Fibroblast of lung (primary cell): ENCODE data around the gene FRS3. TPM values are rescaled to one million over a fixed set of nuclear protein-coding genes. Genes with fewer than 3 reads are reported as not detected.
A peak's percentile ranks its signal among the peaks of the same experiment; 100 is the strongest.

Source experiments
- DNase-seq, 2 donors: peaks; one replicate each; pipeline versions ENCODE4 v3.0.0 to v3.0.0-alpha.2; 2010; ENCODE audit warnings: low read depth in 2 of 2
- H2AFZ ChIP-seq: 2 replicates; pipeline ENCODE4 v1.5.1; 2012; ENCODE audit warnings: low read length, control low read depth, inconsistent platforms
- H3K27ac ChIP-seq: 2 replicates; pipeline ENCODE4 v1.5.1; 2011; ENCODE audit warnings: low read length, control low read depth; ENCODE audit not compliant: insufficient read depth
- H3K27me3 ChIP-seq: 2 replicates; pipeline ENCODE4 v1.5.1; 2011; ENCODE audit warnings: mild to moderate bottlenecking, low read length; ENCODE audit not compliant: control insufficient read depth, insufficient read depth
- H3K36me3 ChIP-seq: 2 replicates; pipeline ENCODE4 v1.5.1; 2011; ENCODE audit warnings: low read length; ENCODE audit not compliant: control insufficient read depth, insufficient read depth
- H3K4me1 ChIP-seq: 2 replicates; pipeline ENCODE4 v1.5.1; 2011; ENCODE audit warnings: low read length; ENCODE audit not compliant: control insufficient read depth, insufficient read depth; ENCODE audit errors: extremely low read depth
- H3K4me2 ChIP-seq: 2 replicates; pipeline ENCODE4 v1.5.1; 2011; ENCODE audit warnings: low read length, control low read depth; ENCODE audit not compliant: insufficient read depth; ENCODE audit errors: extremely low read depth
- H3K4me3 ChIP-seq, 4 experiments: fragments of 200-600 bp in 1 of 4; sonication (generic) in 1 of 4; replicated peaks in 1 of 4; 2 replicates each; pipeline ENCODE4 v1.5.1; 2011 to 2016; ENCODE audit warnings: low read length in 4 of 4, low read depth in 3 of 4, mild to moderate bottlenecking in 3 of 4, control low read depth in 2 of 4, inconsistent platforms in 1 of 4, mixed read lengths in 1 of 4; ENCODE audit not compliant: insufficient read depth in 1 of 4; ENCODE audit errors: control extremely low read depth in 1 of 4
- H3K79me2 ChIP-seq: 2 replicates; pipeline ENCODE4 v1.5.1; 2012; ENCODE audit warnings: mild to moderate bottlenecking, low read length, inconsistent platforms; ENCODE audit not compliant: control insufficient read depth, insufficient read depth
- H3K9ac ChIP-seq: 2 replicates; pipeline ENCODE4 v1.5.1; 2011; ENCODE audit warnings: mild to moderate bottlenecking, low read length, control low read depth; ENCODE audit not compliant: insufficient read depth
- H3K9me3 ChIP-seq: 2 replicates; pipeline ENCODE4 v1.5.1; 2012; ENCODE audit warnings: low read depth, low read length; ENCODE audit not compliant: control insufficient read depth, insufficient read depth
- H4K20me1 ChIP-seq: 2 replicates; pipeline ENCODE4 v1.5.1; 2011; ENCODE audit warnings: low read length; ENCODE audit not compliant: control insufficient read depth, insufficient read depth; ENCODE audit errors: extremely low read depth
- EZH2 ChIP-seq: IDR thresholded peaks from 2 replicates; pipeline ENCODE4 v1.5.1; 2012; ENCODE audit warnings: low read length, control low read depth, mild to moderate bottlenecking; ENCODE audit errors: missing control alignments
- polyA plus RNA-seq, 2 donors: library from polyadenylated mRNA; depleted of rRNA in 1 of 2; stranded (reverse) in 1 of 2; unstranded in 1 of 2; fragments of >200 nt; gene quantifications; 2 replicates each; pipeline ENCODE4 v1.2.1, GENCODE V29; 2011 to 2012; ENCODE audit warnings: missing spikeins in 1 of 2
- total RNA-seq: library from RNA; depleted of rRNA; stranded (reverse); fragments of >200 nt; gene quantifications from 2 replicates; pipeline ENCODE4 v1.2.1, GENCODE V29; 2014
- TF ChIP-seq, protein P1 (sequence below), 2 donors: IDR thresholded peaks in 1 of 2; conservative IDR thresholded peaks in 1 of 2; 1 replicate in 1 of 2; 2 replicates in 1 of 2; pipeline ENCODE4 v1.5.1; 2011 to 2012; ENCODE audit warnings: low read length in 2 of 2, control low read depth in 1 of 2, inconsistent platforms in 1 of 2, low read depth in 1 of 2, mild to moderate bottlenecking in 1 of 2

The FRS3 gene
- total and polyA plus RNA-seq, 2 donors (not counting 1 experiment from before 2014, with no cell fraction given), result 1.8 to 2.4 TPM

GRCh38 chr6:41783106-41783780 lies 3.5 kb upstream of the FRS3 start:
- Histone ChIP-seq H3K27me3 (no peaks in the 10 kb centered on the region), H3K4me1 (peaks cover 7% of the 10 kb centered on the region), H3K4me3 (no peak overlapping the region), H4K20me1 (no peaks in the 10 kb centered on the region), H3K9ac (no peak overlapping the region), H3K79me2 (peaks cover 4% of the 10 kb centered on the region), H3K9me3 (no peaks in the 10 kb centered on the region), H3K36me3 (no peaks in the 10 kb centered on the region), H2AFZ (no peak overlapping the region), H3K27ac (no peak overlapping the region), H3K4me2 (no peak overlapping the region)
- no peak for DNase-seq
- TF ChIP-seq, protein P1, sequence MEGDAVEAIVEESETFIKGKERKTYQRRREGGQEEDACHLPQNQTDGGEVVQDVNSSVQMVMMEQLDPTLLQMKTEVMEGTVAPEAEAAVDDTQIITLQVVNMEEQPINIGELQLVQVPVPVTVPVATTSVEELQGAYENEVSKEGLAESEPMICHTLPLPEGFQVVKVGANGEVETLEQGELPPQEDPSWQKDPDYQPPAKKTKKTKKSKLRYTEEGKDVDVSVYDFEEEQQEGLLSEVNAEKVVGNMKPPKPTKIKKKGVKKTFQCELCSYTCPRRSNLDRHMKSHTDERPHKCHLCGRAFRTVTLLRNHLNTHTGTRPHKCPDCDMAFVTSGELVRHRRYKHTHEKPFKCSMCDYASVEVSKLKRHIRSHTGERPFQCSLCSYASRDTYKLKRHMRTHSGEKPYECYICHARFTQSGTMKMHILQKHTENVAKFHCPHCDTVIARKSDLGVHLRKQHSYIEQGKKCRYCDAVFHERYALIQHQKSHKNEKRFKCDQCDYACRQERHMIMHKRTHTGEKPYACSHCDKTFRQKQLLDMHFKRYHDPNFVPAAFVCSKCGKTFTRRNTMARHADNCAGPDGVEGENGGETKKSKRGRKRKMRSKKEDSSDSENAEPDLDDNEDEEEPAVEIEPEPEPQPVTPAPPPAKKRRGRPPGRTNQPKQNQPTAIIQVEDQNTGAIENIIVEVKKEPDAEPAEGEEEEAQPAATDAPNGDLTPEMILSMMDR (conservative IDR thresholded peaks at IDR 0.05 in 1 of 2, IDR thresholded peaks at IDR 0.05 in 1 of 2; ENCODE audit: low read depth in 1 of 2, low read length in 2 of 2), result no peak
- no peak for TF ChIP-seq EZH2

DNA sequence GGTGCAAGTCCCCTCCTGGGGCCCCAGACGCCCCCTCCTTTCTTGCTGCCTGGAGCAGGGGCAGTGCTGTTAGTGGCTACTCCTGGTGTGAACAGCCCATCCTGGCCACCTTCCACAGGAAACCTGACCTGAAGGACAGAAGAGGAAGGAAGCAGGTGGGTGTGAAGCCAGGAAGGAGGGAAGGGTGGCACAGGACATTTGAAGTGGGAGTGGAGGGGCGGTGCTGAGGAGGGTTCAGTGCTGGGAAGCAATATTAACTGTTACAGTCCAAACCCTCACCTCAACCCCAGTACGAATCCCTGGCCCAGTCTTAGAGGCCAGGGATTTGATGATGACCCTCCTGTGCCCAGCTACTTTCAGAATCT lies 1.6 kb upstream of the FRS3 start:
- Histone ChIP-seq H3K27me3 (no peaks in the 10 kb centered on the region), H3K9me3 (no peaks in the 10 kb centered on the region), H2AFZ (no peak overlapping the region), H3K27ac (no peak overlapping the region), H4K20me1 (no peaks in the 10 kb centered on the region), H3K4me1 (peaks cover 7% of the 10 kb centered on the region), H3K4me2 (peak overlapping the region; percentile 61), H3K36me3 (peaks cover 3% of the 10 kb centered on the region), H3K79me2 (no peaks in the 10 kb centered on the region), H3K4me3 (peak overlapping the region in 3 of 4 experiments; percentile 18 to 73 (median 50)), H3K9ac (no peak overlapping the region)
- DNase-seq, result no peak
- TF ChIP-seq, protein P1 (conservative IDR thresholded peaks at IDR 0.05 in 1 of 2, IDR thresholded peaks at IDR 0.05 in 1 of 2; ENCODE audit: low read depth in 1 of 2, low read length in 2 of 2), result no peak
- no peak for TF ChIP-seq EZH2

- Histone ChIP-seq H3K27me3 (no peaks in the 10 kb centered on the region), H3K79me2 (no peaks in the 10 kb centered on the region), H3K4me2 (peak within 1 kb of the TSS; percentile 79), H2AFZ (peak within 1 kb of the TSS; percentile 78), H3K9me3 (no peaks in the 10 kb centered on the region), H4K20me1 (no peaks in the 10 kb centered on the region), H3K36me3 (peaks cover 3% of the 10 kb centered on the region), H3K4me3 (peak within 1 kb of the TSS; percentile 61 to 73 (median 64)), H3K27ac (no peak within 1 kb of the TSS), H3K4me1 (peaks cover 5% of the 10 kb centered on the region), H3K9ac (peak within 1 kb of the TSS; percentile 44)
- no peak for TF ChIP-seq EZH2
- no peak for DNase-seq
Observed at GRCh38 chr6:41780551-41781365, 1.1 kb upstream of the FRS3 start, which contains the start of gene PRICKLE4. Gene PRICKLE4 (plus strand): TSS chr6:41780782. CDS start chr6:41783474, 2,692 bp downstream.
